ENCODE measurements around the gene SLC3A2. TPM values are rescaled to one million over a fixed set of nuclear protein-coding genes. Genes with fewer than 3 reads are reported as not detected.

Gene SLC3A2
- polyA plus RNA-seq, 1 donor, result 182 TPM

DNA sequence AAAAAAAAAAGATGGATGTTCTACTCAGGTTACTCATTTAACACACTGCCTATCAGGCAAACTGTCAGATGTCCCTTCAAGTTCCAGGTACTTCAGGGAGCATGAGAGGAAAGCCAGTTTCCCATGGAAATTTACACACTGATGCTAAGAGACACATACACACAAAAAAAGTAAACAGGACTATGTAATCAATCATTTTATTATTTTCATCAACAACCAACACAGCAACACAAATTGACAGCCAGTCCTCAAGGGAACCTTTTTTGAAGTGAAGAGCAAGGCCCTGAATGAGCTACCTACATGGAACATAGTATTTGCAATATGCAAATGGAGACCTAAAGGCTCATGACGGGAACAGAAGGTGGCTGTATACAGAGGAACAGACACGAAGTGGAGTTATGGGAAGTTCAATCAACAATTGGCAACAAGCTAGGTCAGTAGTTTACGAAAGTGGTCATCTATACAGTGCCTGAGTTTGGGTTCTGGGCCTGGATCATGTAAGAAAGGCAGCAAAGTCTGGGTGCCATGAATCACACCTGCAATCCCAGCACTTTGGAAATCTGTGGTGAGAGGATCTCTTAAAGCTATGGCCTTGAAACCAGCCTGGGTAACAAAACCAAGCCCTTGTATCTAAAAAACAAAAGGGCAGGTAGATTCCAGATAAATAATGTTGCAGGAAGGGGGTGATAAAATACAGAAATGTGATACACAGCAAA, 28.7 kb upstream of the SLC3A2 start:
- no CpG with 5 or more reads among the region's 3 CpGs for WGBS (ENCODE audit: insufficient coverage, low lambda C conversion rate)
- Histone ChIP-seq H3K4me3 (ENCODE audit: low read length) (no peak overlapping the region), H3K36me3 (ENCODE audit: control insufficient read depth, insufficient read depth, low read length) (peaks cover 26% of the 10 kb centered on the region), H3K27ac (ENCODE audit: low read length) (no peak overlapping the region), H3K4me1 (ENCODE audit: control insufficient read depth, insufficient read depth, low read length) (peaks cover 13% of the 10 kb centered on the region), H3K9me3 (ENCODE audit: control insufficient read depth, low read depth, low read length) (no peaks in the 10 kb centered on the region), H3K27me3 (ENCODE audit: control insufficient read depth, insufficient read depth, low read length) (no peaks in the 10 kb centered on the region)
- DNase-seq, result no peak

DNA sequence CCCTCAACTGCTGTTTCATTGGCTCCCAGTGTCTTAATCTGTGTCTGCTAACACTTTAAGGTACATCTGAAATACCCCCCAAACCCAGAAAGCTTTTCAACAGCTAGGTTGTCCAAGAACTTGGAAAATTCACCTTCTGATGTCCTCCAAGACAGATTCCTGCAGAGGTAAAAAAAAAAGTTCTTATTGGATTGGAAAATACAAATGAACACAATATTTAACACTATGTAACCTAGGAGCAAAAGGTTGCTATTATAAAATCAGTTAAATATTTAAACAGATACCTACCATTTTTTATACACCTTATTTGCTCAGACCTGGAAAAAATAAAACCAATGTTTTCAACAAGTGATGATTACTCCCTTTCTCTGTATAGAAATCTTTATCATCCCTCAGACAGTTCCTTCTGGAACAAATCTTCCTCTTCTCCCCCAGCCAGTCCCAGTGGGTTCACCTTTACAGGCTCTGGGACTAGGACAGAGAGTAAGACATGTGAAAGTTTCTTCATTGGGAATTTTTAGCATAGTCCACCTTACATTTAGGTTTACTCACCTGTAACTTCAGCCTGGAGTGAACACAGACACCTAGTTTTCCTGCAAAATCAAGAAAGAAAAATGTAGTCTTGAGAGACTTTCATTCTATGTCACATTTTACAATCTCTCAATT, 28.0 kb upstream of the SLC3A2 start:
- H3K27ac ChIP-seq (ENCODE audit: low read length), result no peak overlapping the region
- peaks cover 13% of the 10 kb centered on the region for H3K4me1 ChIP-seq (ENCODE audit: control insufficient read depth, insufficient read depth, low read length)
- H3K36me3 ChIP-seq (ENCODE audit: control insufficient read depth, insufficient read depth, low read length), result peaks cover 26% of the 10 kb centered on the region
- H3K27me3 ChIP-seq (ENCODE audit: control insufficient read depth, insufficient read depth, low read length), result no peaks in the 10 kb centered on the region
- no peak overlapping the region for H3K4me3 ChIP-seq (ENCODE audit: low read length)
- no peak for DNase-seq
- H3K9me3 ChIP-seq (ENCODE audit: control insufficient read depth, low read depth, low read length), result no peaks in the 10 kb centered on the region

GRCh38 chr11:62853279-62853965, 27.3 kb upstream of the SLC3A2 start:
- Histone ChIP-seq H3K27me3 (ENCODE audit: control insufficient read depth, insufficient read depth, low read length) (no peaks in the 10 kb centered on the region), H3K9me3 (ENCODE audit: control insufficient read depth, low read depth, low read length) (no peaks in the 10 kb centered on the region), H3K4me3 (ENCODE audit: low read length) (peak overlapping the region; percentile 92), H3K27ac (ENCODE audit: low read length) (no peak overlapping the region), H3K4me1 (ENCODE audit: control insufficient read depth, insufficient read depth, low read length) (peaks cover 13% of the 10 kb centered on the region), H3K36me3 (ENCODE audit: control insufficient read depth, insufficient read depth, low read length) (peaks cover 26% of the 10 kb centered on the region)
- 20% methylated on average over 2 of the region's 7 CpGs for WGBS (ENCODE audit: insufficient coverage, low lambda C conversion rate)
- DNase-seq, result no peak

- Histone ChIP-seq H3K9me3 (ENCODE audit: control insufficient read depth, low read depth, low read length) (no peaks in the 10 kb centered on the region), H3K4me3 (ENCODE audit: low read length) (peak overlapping the region; percentile 92), H3K36me3 (ENCODE audit: control insufficient read depth, insufficient read depth, low read length) (peaks cover 26% of the 10 kb centered on the region), H3K27me3 (ENCODE audit: control insufficient read depth, insufficient read depth, low read length) (no peaks in the 10 kb centered on the region), H3K27ac (ENCODE audit: low read length) (no peak overlapping the region), H3K4me1 (ENCODE audit: control insufficient read depth, insufficient read depth, low read length) (peaks cover 13% of the 10 kb centered on the region)
- whole genome bisulfite sequencing (ENCODE audit: insufficient coverage, low lambda C conversion rate), result no CpG with 5 or more reads among the region's 8 CpGs
- no peak for DNase-seq
These were observed 26.5 kb upstream of the SLC3A2 start for GRCh38 chr11:62854013-62854824.

DNA sequence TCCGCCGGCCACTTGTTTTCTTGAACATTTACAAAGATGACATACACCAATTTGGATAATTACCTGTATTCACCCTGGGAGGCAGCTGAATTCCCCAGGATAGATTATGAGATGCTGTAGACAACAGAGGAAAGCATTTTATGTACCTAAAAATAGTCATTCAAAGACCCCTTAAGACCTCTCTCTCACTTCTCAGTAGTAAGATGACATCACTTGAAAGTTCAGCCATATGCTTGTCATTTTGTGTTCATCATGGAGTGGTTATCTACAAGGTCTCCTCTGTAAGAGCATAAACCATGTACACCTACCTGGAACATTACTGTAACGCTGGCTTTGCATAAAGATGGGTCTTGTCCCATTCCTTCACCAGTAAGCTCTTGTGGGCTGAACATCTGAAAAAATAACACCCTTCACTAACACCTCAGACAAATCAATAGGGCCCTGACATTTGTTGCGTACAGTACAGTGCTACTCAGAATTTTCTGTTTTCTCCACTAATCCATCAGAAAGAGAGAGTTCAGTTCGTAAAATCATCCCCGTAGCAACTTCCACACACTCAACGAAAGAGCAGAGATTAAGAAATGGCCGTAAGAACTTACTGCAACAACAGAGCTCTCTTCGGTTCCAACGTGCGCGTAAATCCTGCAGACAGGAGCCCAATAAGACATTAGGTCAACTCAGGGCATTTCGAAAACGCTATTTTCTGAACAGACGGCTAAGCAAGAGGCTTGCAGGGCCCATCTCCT, 25.7 kb upstream of the SLC3A2 start:
- no CpG with 5 or more reads among the region's 15 CpGs for WGBS (ENCODE audit: insufficient coverage, low lambda C conversion rate)
- H3K4me3 ChIP-seq (ENCODE audit: low read length), result peak overlapping the region; percentile 92
- peaks cover 13% of the 10 kb centered on the region for H3K4me1 ChIP-seq (ENCODE audit: control insufficient read depth, insufficient read depth, low read length)
- H3K36me3 ChIP-seq (ENCODE audit: control insufficient read depth, insufficient read depth, low read length), result peaks cover 26% of the 10 kb centered on the region
- H3K27ac ChIP-seq (ENCODE audit: low read length), result peak overlapping the region; percentile 42
- no peaks in the 10 kb centered on the region for H3K27me3 ChIP-seq (ENCODE audit: control insufficient read depth, insufficient read depth, low read length)
- no peaks in the 10 kb centered on the region for H3K9me3 ChIP-seq (ENCODE audit: control insufficient read depth, low read depth, low read length)
- no peak for DNase-seq

DNA sequence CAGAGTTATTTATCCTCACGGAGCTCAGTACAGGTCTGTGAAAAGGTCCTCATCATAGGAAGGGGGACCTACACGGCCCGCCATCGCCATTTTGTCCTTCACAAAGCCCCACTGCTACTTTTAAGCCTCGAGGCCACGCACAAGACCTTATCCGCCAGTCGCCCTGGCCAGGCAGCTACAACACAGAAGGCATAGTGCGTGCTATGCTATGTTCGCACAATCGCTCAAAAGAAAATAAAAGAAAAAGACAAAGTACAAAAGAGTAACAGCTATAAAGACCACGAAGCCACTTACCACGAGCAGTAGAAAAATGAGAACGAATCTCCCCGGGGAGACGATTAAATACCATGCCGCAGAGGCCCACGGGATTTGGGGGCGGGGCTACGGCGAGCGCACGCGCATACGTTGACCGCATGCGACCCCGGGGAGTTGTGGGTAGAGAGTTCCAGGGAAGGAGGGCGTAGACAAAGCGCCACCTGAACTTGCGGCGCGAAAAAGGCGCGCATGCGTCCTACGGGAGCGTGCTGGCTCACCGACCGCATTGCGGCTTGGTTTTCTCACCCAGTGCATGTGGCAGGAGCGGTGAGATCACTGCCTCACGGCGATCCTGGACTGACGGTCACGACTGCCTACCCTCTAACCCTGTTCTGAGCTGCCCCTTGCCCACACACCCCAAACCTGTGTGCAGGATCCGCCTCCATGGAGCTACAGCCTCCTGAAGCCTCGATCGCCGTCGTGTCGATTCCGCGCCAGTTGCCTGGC, 24.9 kb upstream of the SLC3A2 start:
- 0% methylated on average over 1 of the region's 54 CpGs for WGBS (ENCODE audit: insufficient coverage, low lambda C conversion rate)
- H3K9me3 ChIP-seq (ENCODE audit: control insufficient read depth, low read depth, low read length), result no peaks in the 10 kb centered on the region
- DNase-seq, result peak; percentile 98 to 99
- H3K27ac ChIP-seq (ENCODE audit: low read length), result peak overlapping the region; percentile 49
- H3K36me3 ChIP-seq (ENCODE audit: control insufficient read depth, insufficient read depth, low read length), result peaks cover 26% of the 10 kb centered on the region
- no peaks in the 10 kb centered on the region for H3K27me3 ChIP-seq (ENCODE audit: control insufficient read depth, insufficient read depth, low read length)
- H3K4me1 ChIP-seq (ENCODE audit: control insufficient read depth, insufficient read depth, low read length), result peaks cover 13% of the 10 kb centered on the region
- H3K4me3 ChIP-seq (ENCODE audit: low read length), result peak overlapping the region; percentile 92

GRCh38 chr11:62856333-62856895, 24.3 kb upstream of the SLC3A2 start:
- no peak for DNase-seq
- Histone ChIP-seq H3K9me3 (ENCODE audit: control insufficient read depth, low read depth, low read length) (no peaks in the 10 kb centered on the region), H3K4me1 (ENCODE audit: control insufficient read depth, insufficient read depth, low read length) (peaks cover 13% of the 10 kb centered on the region), H3K4me3 (ENCODE audit: low read length) (peak overlapping the region; percentile 92), H3K27ac (ENCODE audit: low read length) (peak overlapping the region; percentile 49), H3K36me3 (ENCODE audit: control insufficient read depth, insufficient read depth, low read length) (peaks cover 26% of the 10 kb centered on the region), H3K27me3 (ENCODE audit: control insufficient read depth, insufficient read depth, low read length) (no peaks in the 10 kb centered on the region)
- 0% methylated on average over 1 of the region's 20 CpGs for WGBS (ENCODE audit: insufficient coverage, low lambda C conversion rate)

DNA sequence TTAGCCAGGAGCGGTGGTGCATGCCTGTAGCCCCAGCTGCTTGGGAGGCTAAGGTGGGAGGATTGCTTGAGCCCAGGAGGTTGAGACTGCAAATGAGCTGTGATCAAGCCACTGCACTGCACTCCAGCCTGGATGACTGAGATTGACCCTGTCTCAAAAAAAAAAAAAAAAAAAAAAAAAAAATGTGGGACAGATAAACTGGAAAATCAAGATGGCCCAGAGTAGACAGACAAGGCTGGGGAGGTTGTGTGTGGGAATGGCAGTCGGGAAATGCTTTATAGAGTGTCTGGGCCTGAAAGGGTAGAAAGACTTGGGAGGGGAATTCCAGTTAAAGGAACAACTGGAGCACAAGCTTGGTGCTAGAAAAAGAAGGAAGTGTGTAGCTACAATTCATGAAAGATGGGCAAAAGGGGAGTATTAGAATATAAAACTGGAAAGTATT, 23.1 kb upstream of the SLC3A2 start:
- Histone ChIP-seq H3K36me3 (ENCODE audit: control insufficient read depth, insufficient read depth, low read length) (peaks cover 17% of the 10 kb centered on the region), H3K27me3 (ENCODE audit: control insufficient read depth, insufficient read depth, low read length) (no peaks in the 10 kb centered on the region), H3K27ac (ENCODE audit: low read length) (no peak overlapping the region), H3K9me3 (ENCODE audit: control insufficient read depth, low read depth, low read length) (no peaks in the 10 kb centered on the region), H3K4me3 (ENCODE audit: low read length) (no peak overlapping the region), H3K4me1 (ENCODE audit: control insufficient read depth, insufficient read depth, low read length) (peaks cover 13% of the 10 kb centered on the region)
- DNase-seq, result no peak
- WGBS (ENCODE audit: insufficient coverage, low lambda C conversion rate), result no CpG with 5 or more reads among the region's 2 CpGs

DNA sequence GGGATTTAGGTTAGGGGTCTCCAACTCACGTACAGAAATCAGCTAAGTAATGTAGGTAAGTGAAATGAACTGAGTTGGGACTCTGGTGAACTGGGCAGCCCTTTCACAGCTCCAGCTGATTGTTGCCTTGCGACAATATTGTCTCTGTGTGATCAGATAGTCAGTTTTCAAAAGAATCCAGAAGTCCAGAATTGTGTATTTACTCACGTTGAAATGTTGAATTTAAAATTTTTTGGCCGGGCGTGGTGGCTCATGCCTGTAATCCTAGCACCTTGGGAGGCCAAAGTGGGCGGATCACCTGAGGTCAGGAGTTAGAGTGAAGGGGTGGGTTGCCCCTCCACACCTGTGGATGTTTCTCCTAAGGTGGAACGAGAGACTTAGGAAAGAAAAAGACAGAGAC, 22.5 kb upstream of the SLC3A2 start:
- H3K4me3 ChIP-seq (ENCODE audit: low read length), result no peak overlapping the region
- H3K27me3 ChIP-seq (ENCODE audit: control insufficient read depth, insufficient read depth, low read length), result no peaks in the 10 kb centered on the region
- no peak overlapping the region for H3K27ac ChIP-seq (ENCODE audit: low read length)
- DNase-seq, result no peak
- no CpG with 5 or more reads among the region's 7 CpGs for WGBS (ENCODE audit: insufficient coverage, low lambda C conversion rate)
- no peaks in the 10 kb centered on the region for H3K9me3 ChIP-seq (ENCODE audit: control insufficient read depth, low read depth, low read length)
- peaks cover 11% of the 10 kb centered on the region for H3K4me1 ChIP-seq (ENCODE audit: control insufficient read depth, insufficient read depth, low read length)
- H3K36me3 ChIP-seq (ENCODE audit: control insufficient read depth, insufficient read depth, low read length), result peaks cover 11% of the 10 kb centered on the region

Data from large intestine (tissue), 3 donors.